Left ventricle myocardium inferior (tissue), 1 donor: Measurements from ENCODE around the gene LPIN3. TPM values are rescaled to one million over a fixed set of nuclear protein-coding genes. Genes with fewer than 3 reads are reported as not detected.

Source experiments
- DNase-seq: peaks from one replicate; pipeline ENCODE4 v3.0.0-alpha.2; 2020
- H3K27ac ChIP-seq: fragments of 200-600 bp; replicated peaks from 2 replicates; pipeline ENCODE4 v1.8.0; 2021
- H3K27me3 ChIP-seq: fragments of 200-600 bp; 2 replicates; pipeline ENCODE4 v1.8.0; 2021; ENCODE audit warnings: low read depth
- H3K36me3 ChIP-seq: fragments of 200-600 bp; 2 replicates; pipeline ENCODE4 v1.8.0; 2021
- H3K4me1 ChIP-seq: fragments of 200-600 bp; 2 replicates; pipeline ENCODE4 v1.8.0; 2021
- H3K4me3 ChIP-seq: fragments of 200-600 bp; 2 replicates; pipeline ENCODE4 v1.8.0; 2021; ENCODE audit warnings: mild to moderate bottlenecking, moderate library complexity
- H3K9me3 ChIP-seq: fragments of 200-600 bp; replicated peaks from 2 replicates; pipeline ENCODE4 v1.8.0; 2021
- intact Hi-C: fragments of 100-400 bp; cut with micrococcal nuclease; formaldehyde crosslinking; loops from one replicate; pipeline ENCODE4 v1.11.0; 2022
- total RNA-seq: library from RNA; stranded (reverse); fragmentation: NEBNext Ultra II Directional; extraction: Animal tissue kit (Norgen Biotek cat#: 25700); gene quantifications from one replicate; pipeline ENCODE4 v1.2.1, GENCODE V29; 2021
- TF ChIP-seq, protein P1 (sequence below): fragments of 200-600 bp; IDR thresholded peaks from 2 replicates; pipeline ENCODE4 v1.8.0; 2021; ENCODE audit warnings: antibody characterized with exemption, mild to moderate bottlenecking, borderline replicate concordance
- donor health status: DM: no; HTN: yes; CAD: no; lungs with severe emphysema.

Gene LPIN3
- total RNA-seq, 1 donor from 2014 or later = 19.9 TPM

DNA sequence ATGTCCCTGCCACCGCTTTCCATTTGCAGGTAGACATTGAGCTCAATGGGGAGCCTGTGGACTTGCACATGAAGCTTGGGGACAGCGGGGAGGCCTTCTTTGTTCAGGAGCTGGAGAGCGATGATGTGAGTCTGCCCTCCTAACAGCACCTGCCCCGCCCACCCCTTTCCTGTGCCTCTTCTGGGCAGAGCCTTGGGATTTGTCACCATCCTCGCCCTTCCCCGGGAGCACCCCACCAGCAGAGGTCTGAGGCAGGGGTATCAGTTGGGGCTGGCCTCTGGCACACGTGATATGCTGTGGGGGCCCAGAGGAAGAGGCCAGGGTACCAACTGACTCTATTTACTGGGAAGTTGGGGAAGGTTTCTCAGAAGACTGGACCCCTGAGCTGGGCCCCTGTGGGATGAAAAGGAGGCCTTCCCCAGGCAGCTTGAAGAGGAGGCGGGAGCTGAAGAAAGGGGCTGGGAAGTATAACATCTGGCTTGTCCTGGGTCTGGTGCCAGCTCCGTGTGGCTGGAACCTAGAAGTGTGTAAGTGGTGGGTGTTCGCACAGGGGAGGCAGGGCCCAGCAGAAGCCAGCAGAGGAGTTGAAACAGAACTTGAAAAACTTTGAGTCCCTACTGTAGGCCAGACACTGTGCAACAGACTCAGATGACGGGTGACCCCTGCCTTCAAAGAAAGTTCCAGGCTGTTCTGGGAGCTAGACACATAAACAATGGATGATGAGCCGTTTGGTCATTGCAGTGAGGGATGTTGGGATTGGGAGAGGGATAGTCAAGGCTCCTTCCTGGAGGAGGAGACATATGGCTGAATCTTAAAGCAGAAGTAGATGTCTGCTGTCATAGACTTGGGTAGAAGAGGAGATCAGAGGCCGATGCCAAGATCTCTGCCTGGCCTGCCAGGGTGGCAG, 7.2 kb downstream of the LPIN3 start:
- peaks cover 7% of the 10 kb centered on the region for H3K4me1 ChIP-seq
- peak overlapping the region; percentile 16 for H3K27ac ChIP-seq
- TF ChIP-seq, protein P1, sequence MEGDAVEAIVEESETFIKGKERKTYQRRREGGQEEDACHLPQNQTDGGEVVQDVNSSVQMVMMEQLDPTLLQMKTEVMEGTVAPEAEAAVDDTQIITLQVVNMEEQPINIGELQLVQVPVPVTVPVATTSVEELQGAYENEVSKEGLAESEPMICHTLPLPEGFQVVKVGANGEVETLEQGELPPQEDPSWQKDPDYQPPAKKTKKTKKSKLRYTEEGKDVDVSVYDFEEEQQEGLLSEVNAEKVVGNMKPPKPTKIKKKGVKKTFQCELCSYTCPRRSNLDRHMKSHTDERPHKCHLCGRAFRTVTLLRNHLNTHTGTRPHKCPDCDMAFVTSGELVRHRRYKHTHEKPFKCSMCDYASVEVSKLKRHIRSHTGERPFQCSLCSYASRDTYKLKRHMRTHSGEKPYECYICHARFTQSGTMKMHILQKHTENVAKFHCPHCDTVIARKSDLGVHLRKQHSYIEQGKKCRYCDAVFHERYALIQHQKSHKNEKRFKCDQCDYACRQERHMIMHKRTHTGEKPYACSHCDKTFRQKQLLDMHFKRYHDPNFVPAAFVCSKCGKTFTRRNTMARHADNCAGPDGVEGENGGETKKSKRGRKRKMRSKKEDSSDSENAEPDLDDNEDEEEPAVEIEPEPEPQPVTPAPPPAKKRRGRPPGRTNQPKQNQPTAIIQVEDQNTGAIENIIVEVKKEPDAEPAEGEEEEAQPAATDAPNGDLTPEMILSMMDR = no peak
- H3K36me3 ChIP-seq = peaks cover 65% of the 10 kb centered on the region
- intact Hi-C loops = no loop called here
- no peak overlapping the region for H3K4me3 ChIP-seq
- peak; percentile 52 for DNase-seq
- no peaks in the 10 kb centered on the region for H3K9me3 ChIP-seq
- no peaks in the 10 kb centered on the region for H3K27me3 ChIP-seq

DNA sequence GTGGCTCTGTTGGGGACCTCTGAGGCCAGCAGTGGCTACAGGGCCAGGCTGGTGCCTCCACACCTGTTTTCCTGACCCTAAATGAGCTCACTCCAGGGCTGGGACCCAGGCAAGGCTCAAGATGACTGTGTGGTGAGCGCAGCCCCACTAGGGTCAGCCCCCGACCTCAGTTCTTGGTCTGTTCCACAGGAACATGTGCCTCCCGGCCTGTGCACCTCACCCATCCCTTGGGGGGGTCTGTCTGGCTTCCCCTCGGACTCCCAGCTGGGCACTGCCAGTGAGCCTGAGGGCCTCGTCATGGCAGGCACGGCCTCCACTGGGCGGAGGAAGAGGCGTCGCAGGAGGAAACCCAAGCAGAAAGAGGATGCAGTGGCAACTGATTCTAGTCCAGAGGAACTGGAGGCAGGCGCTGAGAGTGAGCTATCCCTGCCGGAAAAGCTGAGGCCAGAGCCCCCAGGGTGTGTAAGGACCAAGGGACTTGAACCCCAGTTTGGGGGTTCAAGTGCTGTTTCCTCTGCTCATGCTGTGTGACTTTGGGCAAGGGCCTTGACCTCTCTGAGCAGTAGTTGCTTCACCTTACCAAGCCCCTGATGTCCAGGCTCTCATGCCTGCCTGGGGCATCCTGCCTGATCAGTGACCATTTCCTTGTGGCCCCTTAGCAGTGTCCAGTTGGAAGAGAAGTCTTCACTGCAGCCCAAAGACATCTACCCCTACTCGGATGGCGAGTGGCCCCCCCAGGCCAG, 8.0 kb downstream of the LPIN3 start:
- Histone ChIP-seq H3K4me1 (peaks cover 11% of the 10 kb centered on the region), H3K36me3 (peaks cover 65% of the 10 kb centered on the region), H3K9me3 (no peaks in the 10 kb centered on the region), H3K27ac (peak overlapping the region; percentile 16), H3K4me3 (no peak overlapping the region), H3K27me3 (no peaks in the 10 kb centered on the region)
- intact Hi-C loops = no loop called here
- TF ChIP-seq, protein P1 = no peak
- no peak for DNase-seq

DNA sequence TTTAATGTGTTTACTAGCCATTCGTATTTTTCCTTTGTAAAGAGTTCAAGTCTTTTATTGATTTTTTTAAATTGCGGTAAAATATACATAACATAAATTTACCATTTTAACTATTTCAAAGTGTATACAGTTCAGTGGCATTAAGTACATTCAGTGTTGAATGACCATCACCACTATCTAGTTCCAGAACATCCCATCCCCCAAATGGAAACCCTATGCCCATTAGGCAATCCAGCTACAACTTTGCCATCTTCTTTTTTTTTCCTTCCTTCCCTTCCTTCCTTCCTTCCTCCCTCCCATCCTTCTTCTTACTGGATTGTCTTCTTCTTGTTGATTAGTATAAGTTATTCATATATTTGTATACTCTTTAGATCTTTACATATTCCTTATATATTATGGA, 8.6 kb downstream of the LPIN3 start:
- no peak for DNase-seq
- intact Hi-C loops = no loop called here
- H3K27ac ChIP-seq = no peak overlapping the region
- TF ChIP-seq, protein P1 = no peak
- H3K36me3 ChIP-seq = peaks cover 66% of the 10 kb centered on the region
- H3K9me3 ChIP-seq = no peaks in the 10 kb centered on the region
- no peaks in the 10 kb centered on the region for H3K27me3 ChIP-seq
- peaks cover 9% of the 10 kb centered on the region for H3K4me1 ChIP-seq
- no peak overlapping the region for H3K4me3 ChIP-seq

DNA sequence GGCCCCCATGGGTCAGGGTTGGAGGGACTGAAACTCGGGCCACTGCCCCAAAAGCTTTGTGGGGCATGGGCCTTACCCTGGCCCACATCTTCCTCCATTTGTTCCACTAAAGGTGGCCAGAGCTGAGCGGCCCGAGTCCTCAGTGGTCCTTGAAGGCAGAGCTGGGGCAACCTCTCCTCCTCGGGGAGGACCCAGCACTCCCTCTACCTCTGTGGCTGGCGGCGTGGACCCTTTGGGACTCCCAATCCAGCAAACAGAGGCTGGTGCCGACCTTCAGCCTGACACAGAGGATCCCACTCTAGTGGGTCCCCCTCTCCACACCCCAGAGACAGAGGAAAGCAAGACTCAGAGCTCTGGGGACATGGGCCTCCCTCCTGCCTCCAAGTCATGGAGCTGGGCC, 9.3 kb downstream of the LPIN3 start:
- Histone ChIP-seq H3K27me3 (no peaks in the 10 kb centered on the region), H3K27ac (no peak overlapping the region), H3K36me3 (peaks cover 71% of the 10 kb centered on the region), H3K4me1 (peaks cover 9% of the 10 kb centered on the region), H3K4me3 (no peak overlapping the region), H3K9me3 (no peaks in the 10 kb centered on the region)
- intact Hi-C loops = no loop called here
- no peak for DNase-seq
- TF ChIP-seq, protein P1 = no peak

DNA sequence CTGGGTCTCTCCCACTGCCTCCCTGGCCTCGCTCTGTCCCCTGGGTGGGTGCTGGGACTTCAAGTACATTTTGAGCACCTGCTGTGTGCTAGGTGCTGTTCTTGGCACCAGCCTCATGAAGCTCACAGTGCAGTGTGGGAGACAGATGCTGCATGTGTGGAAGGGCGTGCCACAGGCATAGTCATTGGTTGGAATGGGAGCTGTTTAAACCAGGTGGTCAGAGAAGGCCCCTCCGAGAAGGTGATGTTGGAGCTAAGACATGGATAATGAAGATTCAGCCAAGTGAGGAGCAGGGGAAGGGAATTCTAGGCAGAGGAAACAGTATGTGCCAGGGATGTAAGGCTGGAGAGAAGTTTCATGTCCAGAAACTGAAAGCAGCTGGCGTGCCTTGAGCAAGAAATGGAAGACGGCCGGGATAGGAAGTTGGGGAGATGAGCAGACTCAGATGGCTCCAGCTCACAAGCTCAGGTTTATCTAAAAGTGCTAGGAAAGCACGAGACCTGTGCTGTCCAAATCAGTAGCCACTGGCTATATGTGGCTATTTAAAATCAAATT, 9.9 kb downstream of the LPIN3 start:
- DNase-seq = no peak
- intact Hi-C loops = no loop called here
- Histone ChIP-seq H3K9me3 (no peaks in the 10 kb centered on the region), H3K36me3 (peaks cover 75% of the 10 kb centered on the region), H3K4me1 (peaks cover 9% of the 10 kb centered on the region), H3K27ac (no peak overlapping the region), H3K4me3 (no peak overlapping the region), H3K27me3 (no peaks in the 10 kb centered on the region)
- TF ChIP-seq, protein P1 = no peak
